Measurements from ENCODE around the gene STXBP1. TPM values are rescaled to one million over a fixed set of nuclear protein-coding genes. Genes with fewer than 3 reads are reported as not detected.

Gene STXBP1
- total RNA-seq, 1 experiment from 2014 or later = 7.2 TPM

DNA sequence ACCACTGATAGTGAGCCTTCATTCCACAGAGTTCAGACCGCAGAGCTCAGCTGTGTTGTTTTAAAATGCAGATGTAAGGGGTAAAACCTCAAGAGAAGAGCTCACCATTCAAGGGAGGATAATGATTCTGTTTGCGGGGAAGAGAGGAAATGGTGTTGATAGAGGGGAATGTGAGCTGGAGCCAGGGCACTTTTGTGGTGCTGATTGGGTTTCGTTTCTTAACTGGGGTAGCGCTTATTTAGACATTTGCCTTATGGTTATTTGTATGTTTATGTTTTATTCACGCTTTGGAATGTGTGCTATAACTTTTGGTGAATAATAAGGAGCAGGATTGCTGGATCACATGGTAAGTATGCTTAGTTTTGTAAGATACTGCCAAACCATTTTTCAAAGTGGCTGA, 42.5 kb downstream of the STXBP1 start:
- DNase-seq (ENCODE audit: low spot score) = no peak

DNA sequence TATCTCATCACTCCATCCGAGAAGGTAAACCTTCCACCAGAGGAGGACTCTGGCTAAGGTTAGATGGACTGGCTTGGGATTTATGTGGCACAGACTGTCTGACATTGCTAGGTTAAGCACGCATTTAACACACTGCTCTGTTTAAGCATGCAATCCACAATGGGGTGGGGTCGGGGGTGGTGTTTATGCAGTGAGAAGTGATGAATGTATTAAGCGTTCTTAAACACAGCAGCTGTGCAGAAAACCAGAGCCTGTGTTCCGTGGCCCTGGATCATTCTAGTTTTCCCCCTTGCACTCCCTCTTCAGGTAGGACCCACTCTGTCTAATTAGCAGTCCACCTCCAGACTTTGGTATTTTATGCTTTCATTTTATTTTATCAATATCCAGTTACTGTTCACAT, 46.4 kb downstream of the STXBP1 start:
- DNase-seq (ENCODE audit: low spot score) = no peak

DNA sequence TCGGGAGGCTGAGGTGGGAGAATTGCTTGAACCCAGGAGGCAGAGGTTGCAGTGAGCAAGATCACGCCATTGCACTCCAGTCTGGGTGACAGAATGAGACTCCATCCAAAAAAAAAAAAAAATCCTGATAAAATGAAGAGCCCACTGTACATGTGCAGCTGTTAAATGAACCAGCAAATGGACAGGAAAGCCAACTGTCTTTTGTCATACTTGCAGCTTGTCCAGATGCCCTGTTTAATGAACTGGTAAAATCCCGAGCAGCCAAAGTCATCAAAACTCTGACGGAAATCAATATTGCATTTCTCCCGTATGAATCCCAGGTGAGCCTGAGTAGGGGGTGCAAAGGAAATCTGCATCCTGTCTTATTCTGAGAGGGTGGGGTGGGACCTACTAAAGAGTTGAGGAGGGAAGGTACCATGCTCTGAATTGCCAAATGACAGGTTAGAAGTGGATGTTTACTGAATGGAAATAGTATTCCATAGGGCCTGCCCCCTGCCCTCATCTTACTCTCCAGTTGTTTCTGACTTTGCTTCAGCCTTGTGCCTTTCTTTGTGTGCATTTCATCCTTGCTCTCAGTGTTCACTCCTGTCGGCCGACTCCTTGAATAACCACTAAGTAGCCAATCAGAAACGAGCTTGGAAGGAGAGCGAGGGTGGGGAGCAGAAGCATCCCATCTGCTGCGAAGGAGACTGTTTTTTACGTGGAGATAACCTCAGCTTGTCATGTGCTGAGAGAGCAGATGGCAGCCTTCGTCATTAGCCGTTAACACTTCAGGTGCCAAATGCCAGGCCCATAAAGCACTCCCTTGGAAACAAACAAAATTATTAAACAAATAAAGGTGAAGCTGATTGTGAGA, 49.0 kb downstream of the STXBP1 start:
- DNase-seq (ENCODE audit: low spot score) = no peak

DNA sequence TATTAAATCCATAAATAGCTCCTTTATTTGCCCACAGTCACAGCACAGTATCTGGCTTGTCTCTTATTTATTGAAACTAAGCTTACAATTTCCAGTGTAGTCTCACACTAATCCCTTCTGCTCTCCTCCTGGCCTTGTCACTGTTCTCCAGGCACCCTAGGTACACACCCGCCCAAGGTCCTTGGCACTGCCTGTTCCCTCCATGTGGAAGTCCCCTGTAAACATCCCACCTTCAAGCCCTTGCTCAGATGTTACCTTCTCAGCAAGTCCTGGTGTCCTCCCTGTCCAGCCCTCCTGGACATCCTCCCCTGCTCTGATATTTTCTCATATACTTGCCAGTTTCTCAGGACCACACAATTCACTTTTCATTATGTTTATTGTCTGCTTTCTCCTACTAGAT, 50.5 kb downstream of the STXBP1 start:
- DNase-seq (ENCODE audit: low spot score) = no peak

DNA sequence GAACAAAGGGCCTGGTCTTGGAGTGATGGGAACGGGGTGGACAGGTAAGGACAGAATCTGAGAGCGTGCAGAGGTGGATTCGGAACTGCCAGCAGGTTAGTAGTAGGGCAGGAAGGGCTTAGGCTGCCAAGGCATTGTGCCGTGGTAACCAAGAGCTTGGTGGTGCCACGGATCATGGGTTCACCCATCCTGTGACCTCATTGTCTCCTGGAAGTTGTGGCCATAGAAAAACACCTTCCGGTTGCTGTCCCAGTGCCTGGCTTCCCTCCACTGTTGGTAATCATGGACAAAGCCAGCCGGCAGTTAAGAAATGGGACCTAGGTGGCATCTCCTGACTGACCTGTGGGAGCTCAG, 52.2 kb downstream of the STXBP1 start:
- DNase-seq (ENCODE audit: low spot score) = no peak

DNA sequence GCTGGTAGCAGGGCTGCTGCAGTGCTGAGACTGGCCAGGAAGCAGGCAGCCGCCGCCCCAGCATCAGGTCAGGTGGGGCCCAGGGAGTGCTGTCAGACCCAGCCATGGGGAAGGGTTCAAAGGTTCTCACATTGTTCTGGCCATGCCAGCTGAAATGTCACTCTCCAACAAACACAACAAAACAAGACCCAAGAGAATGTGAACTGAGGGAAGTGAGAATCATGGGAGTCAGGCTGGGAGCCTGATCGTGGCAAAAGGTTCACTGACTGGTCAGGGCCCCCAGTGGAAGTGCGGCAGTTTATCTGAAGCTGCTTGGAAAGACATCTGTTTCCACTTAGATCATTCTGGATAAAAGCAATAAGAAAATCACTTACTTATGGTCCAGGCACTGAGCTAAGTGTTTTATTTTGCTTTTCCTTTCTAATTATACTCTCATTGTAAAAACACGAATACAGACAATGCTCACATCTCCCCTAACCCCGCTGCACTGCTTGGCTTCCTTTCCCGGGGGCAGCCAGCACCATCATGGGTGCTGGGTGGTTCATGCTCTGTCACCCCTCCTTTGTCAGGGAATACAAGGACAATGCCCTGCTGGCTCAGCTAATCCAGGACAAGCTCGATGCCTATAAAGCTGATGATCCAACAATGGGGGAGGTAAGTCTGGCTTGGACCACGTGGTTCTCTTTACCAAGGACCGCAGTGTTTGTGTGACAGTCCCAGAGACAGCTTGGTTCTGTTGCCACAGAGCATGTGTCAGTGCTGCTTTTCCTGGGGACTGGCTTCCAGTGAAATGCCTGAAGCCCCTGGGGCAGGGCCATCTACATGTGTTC, 52.8 kb downstream of the STXBP1 start:
- DNase-seq (ENCODE audit: low spot score) = no peak

DNA sequence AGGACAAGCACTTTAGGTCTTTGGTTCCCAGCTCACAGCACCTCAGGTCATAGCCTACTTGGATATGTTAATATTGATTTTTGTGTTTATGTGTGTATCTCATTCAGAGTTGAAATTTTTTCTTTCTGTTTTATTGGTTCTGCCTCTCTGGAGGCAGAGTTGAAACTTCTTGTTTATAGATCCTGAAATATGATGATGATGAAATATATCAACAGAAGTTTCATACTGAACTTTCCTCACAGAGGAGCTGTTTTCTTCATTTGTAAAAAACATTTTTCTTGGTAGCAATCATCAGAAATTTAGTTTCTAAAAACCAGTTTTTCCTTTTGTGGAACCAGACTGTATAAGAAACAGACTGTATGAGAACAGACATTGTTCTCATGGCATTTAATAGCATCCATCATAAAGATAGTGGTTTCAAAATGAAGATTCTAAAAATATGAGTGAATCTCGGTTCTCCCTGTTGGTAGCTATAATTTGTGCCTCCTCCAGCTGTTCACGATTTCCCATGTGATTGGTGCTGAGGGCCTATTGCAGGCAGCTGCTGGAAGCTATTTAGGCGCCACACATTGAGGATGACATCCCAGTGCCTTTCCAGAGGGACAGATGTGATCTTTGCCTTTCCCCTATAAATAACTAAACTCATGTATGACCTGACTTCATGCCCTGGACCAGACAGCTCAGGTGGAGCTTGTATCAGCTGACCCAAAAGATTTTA, 55.2 kb downstream of the STXBP1 start:
- no peak for DNase-seq (ENCODE audit: low spot score)

DNA sequence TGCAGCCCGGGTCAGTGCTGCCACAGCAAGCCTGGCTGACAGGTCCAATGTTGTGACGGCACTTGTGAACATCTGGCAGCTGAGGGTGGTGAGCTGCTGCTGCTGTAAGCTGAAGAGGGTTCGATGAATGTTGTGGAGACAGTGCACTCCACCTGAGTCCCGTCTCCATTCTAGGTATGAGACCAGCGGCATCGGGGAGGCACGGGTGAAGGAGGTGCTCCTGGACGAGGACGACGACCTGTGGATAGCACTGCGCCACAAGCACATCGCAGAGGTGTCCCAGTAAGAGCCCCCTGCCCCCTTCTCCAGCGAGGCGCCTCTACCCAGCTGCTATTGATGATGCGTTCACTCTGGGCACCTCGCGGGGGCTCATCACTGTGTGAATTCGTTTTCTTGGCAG, 55.8 kb downstream of the STXBP1 start:
- no peak for DNase-seq (ENCODE audit: low spot score)

DNA sequence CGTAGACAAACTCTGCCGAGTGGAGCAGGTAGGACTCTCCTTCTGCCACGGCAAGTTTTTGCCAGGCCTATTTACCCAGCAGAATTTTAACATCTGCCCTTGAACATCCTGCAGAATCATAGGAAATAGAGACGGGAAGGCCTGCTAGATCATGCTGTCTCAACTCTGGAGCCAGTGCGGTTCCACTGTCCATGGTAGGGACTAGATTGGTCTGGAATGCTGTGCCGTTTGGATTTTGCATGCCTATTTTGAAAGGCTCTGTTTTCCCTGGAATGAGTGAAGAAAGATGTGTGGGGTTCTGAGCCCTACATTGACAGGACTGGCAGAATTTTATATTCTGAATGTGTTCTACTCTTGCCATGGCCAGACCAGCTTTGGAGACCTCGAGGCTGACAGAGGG, 61.2 kb downstream of the STXBP1 start:
- no peak for DNase-seq (ENCODE audit: low spot score)

DNA sequence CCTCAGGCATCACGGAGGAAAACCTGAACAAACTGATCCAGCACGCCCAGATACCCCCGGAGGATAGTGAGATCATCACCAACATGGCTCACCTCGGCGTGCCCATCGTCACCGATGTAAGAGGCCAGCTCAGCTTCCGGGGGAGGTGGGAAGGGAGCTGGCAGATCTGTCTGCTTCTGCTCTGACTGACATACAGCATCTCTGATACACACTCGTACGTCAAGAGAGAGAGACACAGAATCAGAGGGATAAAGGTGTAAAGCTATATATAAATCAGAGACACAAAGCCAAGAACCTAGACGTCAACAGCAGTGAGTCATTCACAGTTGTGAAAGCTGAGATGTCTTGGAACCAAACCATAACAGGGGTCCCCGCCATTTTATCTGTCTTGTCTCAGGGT, 64.6 kb downstream of the STXBP1 start:
- no peak for DNase-seq (ENCODE audit: low spot score)

DNA sequence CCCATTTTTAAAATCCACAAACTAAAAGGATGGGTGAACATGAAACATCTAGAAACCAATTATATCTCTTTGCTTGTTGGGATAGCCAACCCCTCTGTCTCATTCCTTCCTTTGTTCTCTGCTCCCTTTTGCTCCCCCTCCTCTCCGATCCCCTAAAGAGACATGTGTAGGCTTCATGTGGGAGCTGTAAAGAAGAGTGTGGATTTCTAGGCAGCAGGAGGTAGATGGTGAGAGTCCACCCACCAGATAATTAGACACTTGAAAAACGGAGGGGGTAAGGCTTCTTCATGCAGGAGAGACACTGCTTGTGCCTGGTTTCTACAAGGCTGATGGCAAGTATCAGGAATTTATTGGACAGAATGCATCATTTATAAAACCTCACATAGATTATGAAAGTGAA, 67.4 kb downstream of the STXBP1 start:
- no peak for DNase-seq (ENCODE audit: low spot score)

DNA sequence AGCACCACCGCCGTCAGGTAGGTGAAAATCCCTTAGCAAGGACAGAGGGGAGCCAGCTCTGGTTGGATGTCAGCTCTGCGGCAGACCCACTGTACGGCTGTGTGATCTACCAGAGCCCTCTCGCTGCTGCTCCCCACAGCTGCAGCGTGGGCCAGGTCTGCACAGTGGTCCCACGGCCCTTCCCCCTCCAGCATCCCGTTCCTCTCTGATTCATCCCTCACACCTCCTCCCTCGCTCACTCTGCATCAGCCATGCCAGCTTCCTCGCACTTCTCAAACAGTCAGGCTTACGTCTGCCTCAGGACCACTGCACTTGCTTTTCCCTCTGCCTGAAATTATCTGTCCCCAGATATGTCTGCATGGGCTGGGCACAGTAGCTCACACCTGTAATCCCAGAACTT, 68.1 kb downstream of the STXBP1 start:
- DNase-seq (ENCODE audit: low spot score) = no peak

DNA sequence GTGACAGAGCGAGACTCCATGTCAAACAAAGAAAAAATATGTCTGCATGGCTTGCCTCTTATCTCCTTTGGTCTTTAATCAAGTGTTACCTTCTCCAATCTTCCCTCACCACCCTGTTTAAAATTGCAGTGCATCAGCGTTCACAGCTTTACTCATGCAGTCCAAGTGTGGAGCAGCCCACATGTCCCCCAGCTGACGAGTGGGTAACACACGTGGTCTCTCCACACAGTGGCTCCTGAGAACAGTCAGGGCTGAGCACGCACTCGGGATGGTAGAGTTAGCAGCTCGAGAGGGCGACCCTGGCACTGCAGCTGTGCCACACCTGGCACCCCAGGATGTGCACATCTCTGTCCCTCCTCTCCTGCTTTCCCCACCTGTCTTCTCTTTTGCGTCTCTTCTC, 68.8 kb downstream of the STXBP1 start:
- DNase-seq (ENCODE audit: low spot score) = no peak

DNA sequence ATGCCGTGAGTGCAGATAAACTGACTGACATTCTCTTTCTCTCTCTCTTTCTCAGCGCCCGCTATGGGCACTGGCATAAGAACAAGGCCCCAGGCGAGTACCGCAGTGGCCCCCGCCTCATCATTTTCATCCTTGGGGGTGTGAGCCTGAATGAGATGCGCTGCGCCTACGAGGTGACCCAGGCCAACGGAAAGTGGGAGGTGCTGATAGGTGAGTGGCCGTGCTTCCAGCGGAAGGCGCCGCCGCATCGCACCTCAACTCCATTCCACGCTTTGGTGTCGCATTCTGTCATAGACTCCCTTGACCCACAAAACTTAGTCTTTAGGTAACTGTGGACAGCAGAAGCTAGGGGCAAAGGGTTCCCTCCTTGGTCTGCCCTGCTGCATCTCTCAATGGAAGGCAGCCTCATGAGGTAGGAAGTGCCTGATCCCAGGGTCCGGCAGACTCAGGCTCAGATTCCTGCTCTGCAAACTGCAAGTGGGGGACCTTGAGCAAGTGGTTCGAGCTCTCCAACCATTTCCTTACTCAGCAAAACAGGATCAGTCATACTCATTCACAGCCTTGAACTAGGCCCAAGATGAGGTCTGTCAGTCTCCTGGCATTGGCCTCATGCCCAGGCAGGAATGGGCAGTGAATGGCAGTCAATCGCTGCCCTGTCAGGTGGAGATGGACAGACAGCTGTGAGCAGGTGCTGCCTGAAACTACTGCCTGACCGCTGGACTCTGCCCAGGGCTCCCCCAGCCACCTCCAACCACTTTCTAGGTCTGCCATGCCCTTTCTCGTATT, 70.5 kb downstream of the STXBP1 start:
- no peak for DNase-seq (ENCODE audit: low spot score)

DNA sequence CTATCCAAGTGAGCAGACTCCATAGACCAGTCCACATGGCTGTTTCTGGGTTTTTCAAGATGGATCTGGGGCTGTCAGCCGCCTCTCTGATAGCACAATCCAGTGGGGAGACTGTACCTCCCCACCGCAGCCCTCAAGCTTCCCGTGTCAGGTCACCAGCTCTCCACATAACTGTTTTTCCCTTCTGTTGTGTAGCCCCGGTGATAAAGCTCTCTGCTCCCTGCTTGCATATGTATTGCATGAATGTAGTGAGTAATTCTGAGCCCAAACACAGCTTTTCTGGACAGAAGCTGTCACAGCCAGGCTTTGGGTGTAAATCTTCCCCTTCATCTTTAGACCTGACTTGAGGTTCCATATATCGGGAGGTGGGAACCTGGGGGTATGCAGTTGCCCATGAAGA, 71.6 kb downstream of the STXBP1 start:
- no peak for DNase-seq (ENCODE audit: low spot score)

DNA sequence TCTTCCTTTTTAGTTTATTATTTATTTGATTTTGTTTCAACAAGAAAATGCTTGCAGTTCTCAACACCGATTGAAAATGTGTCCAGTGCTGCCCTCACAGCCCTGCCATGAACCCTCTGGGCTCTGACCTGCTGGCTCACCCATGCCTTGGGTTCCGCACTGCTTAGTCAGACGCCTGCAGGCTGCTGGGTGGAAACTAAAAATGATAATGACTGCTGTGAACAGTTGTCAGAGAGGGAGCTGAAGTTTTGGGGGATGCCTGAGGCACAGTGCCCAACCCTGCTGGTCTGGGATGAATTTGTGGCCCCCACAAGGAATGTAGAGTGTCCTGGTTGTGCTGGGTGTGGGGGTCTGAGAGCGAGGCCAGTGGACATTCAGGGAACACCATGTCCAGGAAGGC, 72.5 kb downstream of the STXBP1 start:
- no peak for DNase-seq (ENCODE audit: low spot score)

DNA sequence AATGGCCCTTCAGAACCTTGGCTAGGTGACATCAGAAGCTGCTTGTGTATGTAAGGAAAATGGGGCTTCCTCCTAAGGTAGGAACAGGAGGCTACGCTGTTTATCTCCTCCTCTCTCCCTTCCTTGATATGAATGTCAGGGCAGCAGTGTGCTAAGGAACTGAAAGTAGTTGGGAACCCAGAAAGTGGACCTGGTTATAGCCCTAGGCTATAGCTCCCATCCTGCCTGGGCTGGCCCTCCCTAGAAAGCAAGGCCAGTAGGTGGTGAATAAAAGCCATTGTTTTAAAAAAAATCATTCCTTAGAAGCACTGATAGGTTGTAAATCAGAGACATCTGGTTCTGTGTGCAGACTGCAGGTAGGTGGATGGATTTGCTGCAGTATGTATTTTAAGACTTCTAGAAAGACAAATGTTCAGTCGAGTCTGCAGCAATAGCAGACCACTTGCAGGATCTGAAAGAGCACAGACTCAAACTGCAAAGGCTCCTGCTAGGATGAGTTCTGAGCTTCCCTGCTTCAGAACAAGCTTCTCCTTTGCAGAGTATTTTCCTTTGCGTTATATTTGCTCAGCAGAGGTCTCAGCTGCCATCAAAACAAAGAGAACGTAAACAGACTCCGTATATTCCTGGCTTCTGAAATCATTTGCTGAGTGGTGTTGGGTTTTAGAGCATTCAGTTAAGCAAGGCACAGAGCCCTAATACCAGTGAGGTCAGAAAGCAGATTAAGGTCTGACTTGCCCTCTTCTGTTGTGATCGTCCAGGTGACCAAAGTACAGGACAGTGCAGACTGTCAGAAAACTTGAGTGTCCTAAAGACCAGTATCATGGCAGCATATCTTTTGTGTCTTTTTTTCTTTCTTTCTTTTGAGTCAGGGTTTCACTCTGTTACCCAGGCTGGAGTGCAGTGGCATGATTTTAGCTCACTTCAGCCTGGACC, 74.7 kb downstream of the STXBP1 start:
- no peak for DNase-seq (ENCODE audit: low spot score)

DNA sequence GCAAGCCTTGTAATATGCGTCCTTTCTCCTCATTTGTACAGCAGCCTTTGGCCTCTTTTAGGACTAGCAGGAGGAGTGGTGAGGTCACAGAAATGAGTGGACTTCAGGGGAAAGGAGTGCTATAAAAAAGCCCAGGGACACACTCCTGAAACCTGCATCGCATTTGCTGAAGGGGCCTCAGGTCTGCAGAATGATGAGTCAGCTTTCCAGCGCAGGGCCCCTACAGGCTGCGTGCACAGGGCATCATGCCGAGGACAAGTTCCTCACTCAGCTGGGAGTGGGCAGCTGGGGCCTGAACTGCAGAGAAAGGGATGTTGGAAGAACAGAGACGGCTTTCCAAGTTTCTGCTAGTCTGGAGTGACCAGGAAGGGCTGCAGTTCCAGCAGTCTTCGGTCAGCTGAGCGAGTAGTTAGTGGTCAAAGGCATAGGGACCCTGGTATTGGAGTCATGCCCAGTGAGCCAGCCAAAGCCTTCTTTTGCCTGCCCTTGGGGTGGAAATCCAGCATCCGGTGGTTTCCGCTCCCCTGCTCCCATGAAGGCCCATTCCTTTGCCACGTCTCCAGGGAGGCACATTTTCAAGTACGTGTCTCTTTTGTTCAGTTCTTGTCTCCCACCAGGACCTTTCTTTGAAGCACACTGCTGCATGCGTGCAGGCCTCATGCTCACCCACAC, 77.4 kb downstream of the STXBP1 start:
- DNase-seq (ENCODE audit: low spot score) = no peak

DNA sequence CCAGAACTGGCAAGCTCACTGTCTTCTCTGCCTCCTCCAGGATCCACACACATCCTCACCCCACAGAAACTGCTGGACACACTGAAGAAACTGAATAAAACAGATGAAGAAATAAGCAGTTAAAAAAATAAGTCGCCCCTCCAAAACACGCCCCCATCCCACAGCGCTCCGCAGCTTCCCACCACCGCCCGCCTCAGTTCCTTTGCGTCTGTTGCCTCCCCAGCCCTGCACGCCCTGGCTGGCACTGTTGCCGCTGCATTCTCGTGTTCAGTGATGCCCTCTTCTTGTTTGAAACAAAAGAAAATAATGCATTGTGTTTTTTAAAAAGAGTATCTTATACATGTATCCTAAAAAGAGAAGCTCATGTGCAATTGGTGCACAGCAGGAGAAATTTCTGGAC, 78.7 kb downstream of the STXBP1 start:
- no peak for DNase-seq (ENCODE audit: low spot score)

DNA sequence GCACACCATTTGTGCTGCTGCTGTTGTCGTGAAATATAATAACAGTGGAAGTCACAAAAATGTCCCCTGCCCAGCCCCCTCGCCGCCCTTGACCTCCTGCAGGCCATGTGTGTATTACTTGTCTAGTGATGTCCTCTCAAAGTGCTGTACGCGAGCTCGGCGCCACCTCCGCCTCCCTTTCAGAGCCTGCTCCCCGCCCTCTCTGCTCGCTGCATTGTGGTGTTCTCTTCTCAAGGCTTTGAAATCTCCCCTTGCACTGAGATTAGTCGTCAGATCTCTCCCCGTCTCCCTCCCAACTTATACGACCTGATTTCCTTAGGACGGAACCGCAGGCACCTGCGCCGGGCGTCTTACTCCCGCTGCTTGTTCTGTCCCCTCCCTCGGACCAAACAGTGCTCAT, 80.0 kb downstream of the STXBP1 start:
- DNase-seq (ENCODE audit: low spot score) = no peak

Data from H4 (cell line).